Activated T-helper 1 cell treated with anti-CD3 and anti-CD28 coated beads, Interleukin-2, amount 50 U/mL, for 16 hours (primary cell): ENCODE results near the gene RUNX1.

Source experiments
- DNase-seq, 2 donors: peaks; one replicate each; pipeline ENCODE4 v3.0.0-alpha.2; 2020; ENCODE audit warnings: low read depth in 1 of 2, low spot score in 1 of 2

RUNX1 gene

DNA sequence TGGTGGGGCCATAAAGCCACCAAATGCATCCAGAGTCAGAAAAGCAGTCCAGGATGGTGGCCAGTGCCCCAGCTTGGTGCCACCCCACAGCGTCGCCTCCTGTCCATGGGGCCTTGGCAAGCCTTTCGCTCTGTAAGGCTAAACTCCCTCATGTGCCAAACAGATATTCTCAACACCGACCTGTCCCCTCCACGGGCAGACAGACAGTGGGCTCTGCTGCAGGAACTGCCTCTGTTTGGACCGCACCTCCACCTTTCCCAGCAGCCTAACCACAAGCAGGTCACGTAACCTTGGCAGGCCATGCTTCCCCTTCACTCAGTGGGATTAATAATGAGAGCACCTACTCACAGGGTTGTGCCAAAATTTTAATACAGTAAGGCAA is 11.7 kb downstream of the RUNX1 start:
- no peak for DNase-seq

- no peak for DNase-seq
Measured at GRCh38 chr21:35036465-35037383, 12.4 kb downstream of the RUNX1 start.

DNA sequence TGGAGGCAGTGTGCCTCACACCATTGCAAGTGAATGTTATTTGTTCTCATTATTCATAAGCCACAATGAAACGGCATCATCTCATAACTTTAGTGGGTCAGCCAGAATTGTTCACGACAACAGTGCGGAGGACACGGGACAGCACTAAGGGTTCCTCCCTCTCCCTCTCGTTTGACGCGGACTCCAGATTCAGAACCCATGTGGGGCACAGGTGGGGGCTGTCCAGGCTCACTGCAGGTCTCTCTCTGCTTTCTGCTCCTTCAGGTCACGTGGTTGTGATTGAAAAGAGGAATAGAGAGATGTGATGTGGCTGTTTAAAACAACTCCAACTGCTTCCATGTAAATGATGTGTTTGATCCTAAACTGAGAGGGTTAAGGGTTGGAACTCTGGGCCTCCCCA is 13.5 kb downstream of the RUNX1 start:
- no peak for DNase-seq

GRCh38 chr21:35035116-35035515 is 14.0 kb downstream of the RUNX1 start:
- no peak for DNase-seq

DNA sequence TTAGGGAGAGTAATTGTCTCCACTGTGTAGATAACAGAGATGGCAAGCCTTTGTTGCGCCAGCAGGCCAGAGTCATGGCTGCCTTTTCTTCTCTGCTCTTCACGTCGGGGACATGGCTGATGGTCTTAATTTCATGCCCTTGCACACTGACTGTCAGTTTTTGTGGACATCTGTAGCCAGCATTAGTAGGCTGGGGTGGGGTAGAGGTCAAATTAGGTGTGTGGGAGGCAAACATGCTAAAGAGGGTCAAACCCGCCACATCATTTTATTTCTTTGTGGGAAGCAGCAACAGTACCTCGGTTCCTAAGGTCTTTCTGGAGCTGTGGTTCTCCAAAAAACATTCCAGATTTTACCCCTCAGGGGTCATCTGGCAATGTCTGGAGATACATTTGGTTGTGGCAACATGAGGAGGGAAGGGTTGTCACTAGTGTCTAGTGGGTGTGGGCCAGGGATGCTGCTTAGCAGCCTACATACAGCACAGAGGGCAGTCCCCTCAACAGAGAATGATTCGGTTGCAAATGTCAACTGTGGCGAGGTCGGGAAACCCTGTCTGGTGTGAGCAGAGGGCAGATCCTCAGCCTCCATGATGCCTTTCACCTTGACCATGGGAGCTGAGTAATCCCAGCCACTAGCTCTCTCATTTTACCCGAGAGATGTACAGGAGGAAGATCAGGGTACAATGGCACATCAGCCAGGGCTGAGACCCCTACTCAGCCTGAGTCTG is 14.7 kb downstream of the RUNX1 start:
- DNase-seq, result no peak

DNA sequence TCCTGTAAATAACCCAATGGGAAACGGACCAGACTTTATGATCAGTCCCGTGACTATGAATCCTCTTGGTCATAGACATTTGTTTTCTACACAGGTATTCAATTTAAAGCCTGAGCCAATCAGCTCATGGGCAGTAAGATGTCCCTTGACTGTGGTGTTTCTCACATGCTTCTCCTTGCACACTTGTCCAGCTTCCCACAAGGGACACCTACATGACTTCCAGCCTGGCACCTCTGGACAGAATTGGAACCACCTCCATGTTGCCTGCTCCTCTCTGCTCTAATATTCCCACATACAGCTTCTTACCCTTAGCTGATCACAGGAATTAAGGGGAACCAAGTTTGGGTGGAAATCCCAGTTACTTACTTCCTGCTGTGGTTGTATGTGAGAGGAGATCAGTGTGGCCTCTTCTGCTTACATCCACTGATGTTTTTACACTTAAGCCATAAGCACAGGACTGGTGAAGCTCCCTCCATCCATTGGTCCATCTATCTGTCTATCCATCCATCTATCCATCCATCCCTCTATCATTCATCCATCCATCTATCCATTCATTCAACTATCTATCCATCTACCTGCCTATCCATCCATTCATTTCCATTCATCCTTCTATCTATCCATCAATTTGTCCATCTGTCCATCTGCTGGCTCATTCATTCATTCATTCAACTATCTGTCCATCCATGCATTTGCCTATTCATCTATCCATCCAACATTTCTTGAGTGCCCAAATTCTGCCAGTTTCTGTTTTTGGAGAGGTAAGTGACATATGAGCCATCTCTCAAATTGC is 16.4 kb downstream of the RUNX1 start:
- DNase-seq, result no peak

- no peak for DNase-seq
Measured at GRCh38 chr21:35028451-35028978, 20.6 kb downstream of the RUNX1 start.

DNA sequence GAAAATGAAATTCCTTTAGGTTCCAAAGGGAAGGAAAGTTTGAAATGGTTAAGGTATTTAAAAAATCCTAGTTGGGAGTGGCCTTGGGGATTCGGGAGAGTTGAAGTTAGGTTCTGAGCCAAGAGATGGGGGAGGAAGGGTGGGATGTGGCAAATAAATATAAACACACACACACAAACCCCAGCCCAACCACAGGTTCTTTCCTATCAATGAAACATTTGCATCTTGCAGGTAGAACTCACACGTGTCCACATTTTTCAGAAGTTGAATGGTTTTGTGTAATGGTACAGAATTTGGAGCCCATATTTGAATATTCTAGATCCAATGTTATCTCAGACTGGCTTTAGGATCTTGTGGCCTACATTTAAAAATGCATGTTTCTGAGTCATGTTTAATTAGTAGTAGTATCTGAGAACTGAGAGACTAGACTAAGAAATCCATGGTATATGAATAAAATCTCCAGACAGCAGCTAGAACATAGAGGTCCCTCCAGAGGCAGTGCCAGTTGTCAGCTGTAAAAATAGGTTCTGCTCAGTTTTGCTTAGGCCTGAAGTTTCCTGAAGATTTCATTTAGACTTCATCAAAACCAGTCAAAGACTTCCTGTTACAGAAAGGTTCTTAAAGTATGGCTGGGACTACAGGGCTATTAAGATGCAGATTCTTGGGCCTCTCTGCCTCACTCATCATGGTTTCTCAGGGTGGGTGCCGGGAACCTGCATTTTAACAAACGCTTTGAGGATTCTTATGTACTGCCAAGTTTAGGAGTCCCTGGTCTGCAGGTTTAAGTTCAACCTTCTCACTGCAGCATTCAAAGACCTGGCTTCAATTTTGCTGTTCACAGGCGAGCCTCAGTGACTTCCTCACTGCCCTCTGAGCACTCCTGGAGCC is 21.3 kb downstream of the RUNX1 start:
- no peak for DNase-seq

- DNase-seq, result peak; percentile 71 to 72
Measured at GRCh38 chr21:35026617-35027562, 22.2 kb downstream of the RUNX1 start.

GRCh38 chr21:35026153-35026500 is 23.0 kb downstream of the RUNX1 start:
- no peak for DNase-seq

DNA sequence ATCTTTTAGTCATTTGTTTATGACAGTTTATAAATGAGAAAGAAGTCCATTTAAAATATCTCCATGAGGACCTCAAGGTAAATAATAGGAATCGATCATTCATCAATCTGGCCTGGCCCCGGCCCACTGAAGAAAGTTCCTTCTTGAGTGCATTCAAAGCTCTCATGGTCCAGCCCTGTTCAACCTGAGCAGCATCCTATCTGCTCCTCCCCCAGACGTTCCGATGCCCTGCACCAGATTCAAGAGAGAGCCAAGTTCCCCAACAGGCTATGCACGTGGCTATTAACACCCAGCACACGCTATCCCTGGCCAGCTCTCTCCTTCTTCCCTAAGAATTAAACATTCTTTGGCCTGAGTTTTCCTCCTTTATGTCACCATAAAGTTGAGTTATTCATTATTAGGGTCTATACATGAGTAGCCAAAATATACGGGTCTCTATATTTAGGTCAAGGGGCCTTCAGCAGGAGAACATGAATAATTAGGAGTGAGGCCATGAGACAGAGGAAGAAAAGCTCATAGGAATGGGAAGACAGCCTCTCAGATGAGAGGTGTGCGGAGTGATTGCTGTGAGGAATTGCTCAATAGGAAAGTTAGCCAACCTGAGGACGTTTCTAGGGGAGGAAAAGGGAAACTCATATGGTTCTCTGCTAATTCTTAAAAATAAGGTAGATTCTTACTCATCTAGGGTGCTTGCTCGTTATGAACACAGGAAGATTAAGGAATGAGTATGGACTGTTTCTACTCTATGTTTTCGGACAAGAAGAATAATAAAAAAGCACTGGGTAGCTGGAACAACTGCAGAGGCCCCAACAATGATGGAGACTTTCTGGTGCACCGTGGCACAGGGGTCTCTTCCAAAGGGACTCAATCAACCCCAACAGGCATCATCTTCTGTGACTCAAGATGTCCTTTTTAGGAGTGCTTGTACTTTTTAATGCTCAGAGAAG is 23.6 kb downstream of the RUNX1 start:
- no peak for DNase-seq

DNA sequence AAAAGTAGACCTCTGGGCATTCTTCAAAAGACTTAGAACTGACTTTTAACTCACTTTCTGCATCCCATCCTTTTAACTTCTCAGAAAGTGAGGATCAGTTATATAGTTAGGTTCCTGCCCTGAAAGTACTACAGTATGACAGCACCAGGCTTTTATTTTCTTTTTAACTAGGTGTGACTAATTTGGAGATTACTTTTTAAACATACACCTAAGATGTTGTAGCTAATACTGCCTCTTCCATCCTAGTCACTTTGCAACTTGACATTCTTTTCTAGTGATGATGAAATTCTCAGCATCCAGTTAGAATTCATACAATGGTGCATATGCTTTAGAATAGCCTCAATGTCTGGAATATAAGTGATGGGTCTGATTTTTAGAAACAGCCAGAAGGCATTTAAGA is 24.6 kb downstream of the RUNX1 start:
- no peak for DNase-seq

DNA sequence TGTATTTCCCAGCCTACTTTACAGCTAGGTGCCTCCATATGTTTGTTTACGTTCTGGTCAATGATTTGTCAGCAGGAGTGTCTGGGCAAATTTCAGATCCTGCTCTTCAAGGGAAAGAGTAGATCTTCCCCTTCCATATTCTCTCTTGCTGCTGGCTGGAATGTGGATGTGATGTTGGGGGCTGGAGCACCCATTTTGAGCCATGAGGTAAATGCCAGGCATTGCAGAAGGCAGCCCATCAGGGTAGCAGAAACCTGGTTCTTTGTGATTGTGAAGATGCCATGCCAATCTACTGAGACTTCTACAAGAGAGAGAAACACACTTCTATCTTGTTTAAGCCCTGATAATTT is 25.1 kb downstream of the RUNX1 start:
- DNase-seq, result no peak

DNA sequence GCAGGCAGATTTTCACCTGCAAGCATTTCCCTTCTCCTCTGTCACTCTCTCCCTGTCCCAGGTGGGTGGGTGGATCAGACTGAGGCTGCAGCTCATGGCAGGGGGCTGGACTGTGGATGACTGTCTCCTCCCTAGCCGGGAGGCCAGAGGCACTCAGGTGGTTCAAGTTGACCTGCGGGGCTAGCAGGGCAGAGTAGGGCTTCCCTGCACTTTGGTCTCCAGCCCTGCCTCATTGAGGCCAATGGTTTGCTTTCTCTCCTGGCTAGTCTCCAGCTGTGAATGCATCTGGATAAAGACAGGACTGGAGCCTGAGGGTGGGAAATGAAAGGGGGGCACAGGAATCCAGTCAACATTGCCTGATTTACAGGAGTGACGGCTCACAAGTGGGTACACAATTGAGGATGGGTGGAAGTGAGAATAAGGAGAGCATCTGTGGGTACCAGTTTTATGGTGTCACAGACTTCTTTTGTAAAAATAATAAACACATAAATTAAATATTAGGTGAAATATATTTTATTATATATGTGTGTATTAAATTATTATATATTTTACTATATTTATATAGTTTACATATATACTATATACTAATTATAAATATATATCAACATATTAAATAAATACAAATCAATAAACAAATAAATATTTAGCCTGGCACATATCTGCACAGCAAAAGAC is 25.6 kb downstream of the RUNX1 start:
- DNase-seq, result no peak

DNA sequence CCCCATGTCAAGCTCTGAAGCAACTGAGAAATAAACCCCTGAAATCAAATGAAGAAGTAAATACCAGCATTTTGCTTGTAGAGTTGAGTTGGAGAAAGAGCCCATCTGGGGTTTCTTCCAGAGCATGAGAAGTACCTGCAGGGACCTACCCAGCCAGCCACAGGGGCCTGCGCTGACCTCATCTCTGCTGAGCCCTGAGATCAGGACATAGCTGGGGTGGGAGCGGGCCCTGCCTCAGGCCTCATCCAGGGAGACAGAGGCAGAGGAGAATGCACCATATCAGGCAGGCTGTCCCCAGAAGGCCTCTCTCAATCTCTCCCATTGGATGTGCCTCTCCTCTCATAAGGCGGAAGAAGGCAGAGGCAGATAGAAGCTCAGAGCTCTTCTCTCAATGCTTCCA is 27.6 kb downstream of the RUNX1 start:
- no peak for DNase-seq

DNA sequence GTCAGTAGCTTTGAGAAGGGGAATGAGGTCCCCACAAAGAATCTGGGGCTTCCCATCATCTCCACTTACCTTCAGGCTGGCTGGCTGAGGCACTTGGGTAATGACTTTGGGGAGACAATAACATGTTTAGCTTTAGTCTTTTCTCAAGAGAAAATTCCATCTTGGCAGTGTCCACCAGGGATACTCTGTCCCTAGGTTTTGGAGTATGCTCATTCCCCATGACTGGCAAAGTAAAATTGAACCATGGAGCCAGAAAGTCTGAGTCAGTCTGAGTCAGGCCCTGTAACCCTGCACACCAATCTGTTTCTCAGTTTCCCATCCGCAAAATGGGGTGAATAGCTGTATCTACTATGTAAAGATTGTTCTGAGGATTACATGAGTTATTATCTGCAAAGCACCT is 28.2 kb downstream of the RUNX1 start:
- DNase-seq, result no peak

DNA sequence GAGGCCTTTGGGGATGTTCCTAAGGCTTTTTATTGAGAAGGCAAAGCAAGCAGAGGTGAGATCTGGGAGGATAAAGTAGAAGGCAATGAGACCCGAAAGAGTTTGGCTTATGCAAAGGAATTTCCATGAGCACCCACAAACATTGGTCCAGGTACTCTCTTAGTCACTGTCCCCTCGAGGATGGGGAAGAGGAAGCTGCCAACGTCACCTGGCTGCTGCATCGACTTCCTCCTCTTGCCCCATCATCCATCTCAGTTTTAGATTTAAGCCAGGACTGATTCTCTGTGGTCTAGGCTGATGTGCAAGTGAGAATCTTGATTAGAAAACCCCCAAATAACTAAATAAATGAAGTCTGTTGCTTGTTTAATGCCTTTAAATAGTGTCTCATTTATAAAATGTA is 28.7 kb downstream of the RUNX1 start:
- DNase-seq, result no peak

DNA sequence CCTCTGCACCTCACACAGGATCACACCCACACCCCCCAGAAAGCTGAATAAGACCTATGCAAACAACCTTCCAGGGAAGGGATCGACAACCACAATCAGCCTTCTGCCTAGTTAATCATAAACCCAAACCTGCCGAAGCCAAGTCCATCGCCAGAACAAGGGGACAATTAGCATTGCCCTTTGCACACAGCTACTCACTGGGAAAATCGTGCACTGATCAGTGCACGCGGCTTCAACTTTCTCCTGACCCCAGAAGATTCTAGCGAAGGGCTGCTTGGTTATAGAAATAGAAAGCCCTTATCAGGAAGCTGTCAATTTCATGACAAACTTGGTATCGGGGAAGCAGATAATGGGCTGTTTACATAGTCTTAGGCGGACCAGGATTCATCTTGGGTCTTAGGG is 29.5 kb downstream of the RUNX1 start:
- DNase-seq, result no peak
